Erythroblast (primary cell): ENCODE data around the gene RNGTT.

Experiments
- GATA1 ChIP-seq: IDR thresholded peaks from 2 replicates; pipeline ENCODE4 v1.6.1; 2011; ENCODE audit warnings: low read depth, mild to moderate bottlenecking, control low read depth, low read length, moderate library complexity
- POLR2A ChIP-seq: IDR thresholded peaks from 2 replicates; pipeline ENCODE4 v1.6.1; 2011; ENCODE audit warnings: mild to moderate bottlenecking, low read length

DNA sequence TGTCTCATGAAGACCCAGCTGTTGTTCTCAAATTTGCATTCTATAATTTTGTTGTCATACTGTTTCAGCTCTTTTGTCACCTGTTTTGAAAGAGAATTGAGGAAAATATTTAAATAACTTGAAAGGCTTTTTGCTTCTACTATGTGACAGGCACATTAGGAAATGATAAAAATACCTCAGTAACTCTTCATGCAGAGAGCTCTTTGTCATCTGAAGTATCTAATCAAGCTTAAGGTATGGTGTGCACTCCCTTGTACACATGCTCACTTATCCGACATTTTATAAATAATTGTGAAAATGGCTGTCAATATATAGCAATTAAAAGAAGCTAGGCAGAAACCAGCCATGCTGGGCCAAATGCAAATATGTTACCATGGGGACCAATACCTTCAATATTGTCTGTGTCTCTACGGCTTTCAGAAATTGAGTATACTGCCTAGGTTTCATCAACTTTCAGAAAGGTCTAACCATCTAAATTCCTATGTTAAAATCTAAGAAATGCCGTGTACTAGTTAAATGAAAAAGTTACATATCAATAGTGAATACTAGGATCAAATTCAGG lies 349.0 kb downstream of the RNGTT start:
- TF ChIP-seq POLR2A (no peak), GATA1 (no peak)
